B cell (primary cell): ENCODE data around the gene MAPK10. TPM values are rescaled to one million over a fixed set of nuclear protein-coding genes. Genes with fewer than 3 reads are reported as not detected.

ENCODE experiments used
- ATAC-seq: fragments of 200-7000 bp; cut with Tn5 transposase; one replicate; pipeline ENCODE4 v1.10.0; 2021; ENCODE audit warnings: low read depth, mild to moderate bottlenecking, moderate number of reproducible peaks, moderate library complexity
- CTCF ChIA-PET: fragments of 350-600 bp; sonication (Branson Sonifier 250); formaldehyde crosslinking; loops from one replicate; lab custom pipeline; 2021; ENCODE audit warnings: antibody characterized with exemption, inconsistent platforms; lab: Charles Lee
- POLR2A ChIA-PET: fragments of 350-600 bp; sonication (Branson Sonifier 250); formaldehyde crosslinking; loops from one replicate; lab custom pipeline; 2021; ENCODE audit warnings: antibody characterized with exemption; lab: Charles Lee
- DNase-seq: peaks from one replicate; pipeline ENCODE4 v3.0.0; 2013
- H2AFZ ChIP-seq: 2 replicates; pipeline ENCODE4 v1.6.1; 2012; ENCODE audit warnings: mild to moderate bottlenecking, low read depth, low read length; ENCODE audit not compliant: insufficient read depth, poor library complexity, severe bottlenecking
- H3K27ac ChIP-seq, 2 donors: 1 replicate in 1 of 2; 2 replicates in 1 of 2; pipeline ENCODE4 v1.5.1; 2012 to 2013; ENCODE audit warnings: low read length in 2 of 2, mild to moderate bottlenecking in 2 of 2, moderate library complexity in 1 of 2
- H3K27me3 ChIP-seq, 4 experiments: fragments of 200-600 bp in 1 of 4; sonication (generic) in 1 of 4; replicated peaks in 1 of 4; 1 replicate in 2 of 4; 2 replicates in 2 of 4; pipeline versions ENCODE4 v1.6.1 to v1.7.0; 2013 to 2016; ENCODE audit warnings: low read length in 3 of 4, mild to moderate bottlenecking in 2 of 4, mixed read lengths in 1 of 4, moderate library complexity in 1 of 4; ENCODE audit not compliant: insufficient read depth in 4 of 4, control insufficient read depth in 3 of 4; ENCODE audit errors: control extremely low read depth in 1 of 4
- H3K36me3 ChIP-seq, 2 experiments: replicated peaks in 1 of 2; 1 replicate in 1 of 2; 2 replicates in 1 of 2; pipeline versions ENCODE4 v1.6.1 to v1.7.1; 2013; ENCODE audit warnings: low read length in 1 of 2; ENCODE audit not compliant: insufficient read depth in 2 of 2, control insufficient read depth in 1 of 2; ENCODE audit errors: control extremely low read depth in 1 of 2, extremely low read depth in 1 of 2
- H3K4me1 ChIP-seq, 2 donors: fragments of 200-600 bp in 1 of 2; sonication (generic) in 1 of 2; 1 replicate in 1 of 2; 2 replicates in 1 of 2; pipeline versions ENCODE4 v1.5.1 to v1.6.1; 2013 to 2017; ENCODE audit warnings: low read length in 2 of 2; ENCODE audit not compliant: control insufficient read depth in 2 of 2, insufficient read depth in 2 of 2
- H3K4me2 ChIP-seq: replicated peaks from 2 replicates; pipeline ENCODE3; 2012; ENCODE audit warnings: mild to moderate bottlenecking, low read depth, low read length; ENCODE audit not compliant: poor library complexity, severe bottlenecking
- H3K4me3 ChIP-seq, 5 experiments: fragments of 200-600 bp in 1 of 5; sonication (generic) in 1 of 5; 1 replicate in 3 of 5; 2 replicates in 2 of 5; pipeline versions ENCODE4 v1.5.1 to v1.7.0; 2011 to 2016; ENCODE audit warnings: low read length in 4 of 5, mild to moderate bottlenecking in 4 of 5, low read depth in 2 of 5, control low read depth in 1 of 5, moderate library complexity in 1 of 5; ENCODE audit not compliant: insufficient read depth in 1 of 5; ENCODE audit errors: control extremely low read depth in 1 of 5, extremely low read depth in 1 of 5
- H3K79me2 ChIP-seq: fragments of 200-600 bp; sonication (generic); one replicate; pipeline ENCODE4 v1.6.0; 2016; ENCODE audit warnings: low read length; ENCODE audit not compliant: control insufficient read depth, insufficient read depth
- H3K9ac ChIP-seq: fragments of 200-600 bp; sonication (generic); 2 replicates; pipeline ENCODE4 v1.6.1; 2017; ENCODE audit warnings: mild to moderate bottlenecking, low read length, moderate library complexity
- H3K9me3 ChIP-seq, 3 donors: one replicate each; pipeline versions ENCODE4 v1.6.1 to v1.7.1; 2013; ENCODE audit warnings: low read length in 2 of 3; ENCODE audit not compliant: control insufficient read depth in 2 of 3, insufficient read depth in 1 of 3; ENCODE audit errors: control extremely low read depth in 1 of 3
- H4K20me1 ChIP-seq: 2 replicates; pipeline ENCODE4 v1.6.0; 2012; ENCODE audit warnings: mild to moderate bottlenecking, low read length; ENCODE audit not compliant: insufficient read depth, control insufficient read depth, poor library complexity, severe bottlenecking
- H3K27ac Mint-ChIP-seq: one replicate; pipeline ENCODE4 v1.8.0; 2021; ENCODE audit warnings: mixed read lengths
- H3K27me3 Mint-ChIP-seq: one replicate; pipeline ENCODE4 v1.8.0; 2021; ENCODE audit warnings: mixed read lengths
- H3K4me1 Mint-ChIP-seq: one replicate; pipeline ENCODE4 v1.8.0; 2021; ENCODE audit warnings: mixed read lengths
- H3K4me3 Mint-ChIP-seq: one replicate; pipeline ENCODE4 v1.8.0; 2021; ENCODE audit warnings: mixed read lengths
- H3K9me3 Mint-ChIP-seq: one replicate; pipeline ENCODE4 v1.8.0; 2022; ENCODE audit warnings: mixed read lengths; ENCODE audit not compliant: insufficient read depth
- EZH2 ChIP-seq: IDR thresholded peaks from 2 replicates; pipeline ENCODE4 v1.6.1; 2012; ENCODE audit warnings: borderline replicate concordance, low read depth, mild to moderate bottlenecking, moderate library complexity, low read length; ENCODE audit not compliant: insufficient read depth, poor library complexity, severe bottlenecking
- whole genome bisulfite sequencing: methylation state at CpG from one replicate; pipeline ENCODE4 v1.1.5; 2013; ENCODE audit warnings: missing lambda C conversion rate; ENCODE audit not compliant: insufficient coverage; 5-methylcytosine and 5-hydroxymethylcytosine counted together
- intact Hi-C: fragments of 100-400 bp; cut with micrococcal nuclease; formaldehyde crosslinking; loops from one replicate; pipeline ENCODE4 v1.10.0; 2022
- polyA plus RNA-seq: library from polyadenylated mRNA; depleted of rRNA; stranded (reverse); fragments of >200 nt; gene quantifications from 2 replicates; pipeline ENCODE4 v1.2.3, GENCODE V29; 2012
- total RNA-seq, 2 donors: library from RNA; stranded (reverse); fragments of 120-200 nt in 1 of 2; gene quantifications; 1 replicate in 1 of 2; 2 replicates in 1 of 2; pipeline versions ENCODE4 v1.2.3 to v1.2.4, GENCODE V29; 2013 to 2022
- TF ChIP-seq, protein P1 (sequence below): fragments of 200-600 bp; IDR thresholded peaks from one replicate; pipeline ENCODE4 v1.8.0; 2022; ENCODE audit warnings: antibody characterized with exemption, mild to moderate bottlenecking

Gene MAPK10
- total and polyA plus RNA-seq, 2 donors (not counting 1 experiment from before 2014, with no cell fraction given) = 0.03 to 3.1 TPM

DNA sequence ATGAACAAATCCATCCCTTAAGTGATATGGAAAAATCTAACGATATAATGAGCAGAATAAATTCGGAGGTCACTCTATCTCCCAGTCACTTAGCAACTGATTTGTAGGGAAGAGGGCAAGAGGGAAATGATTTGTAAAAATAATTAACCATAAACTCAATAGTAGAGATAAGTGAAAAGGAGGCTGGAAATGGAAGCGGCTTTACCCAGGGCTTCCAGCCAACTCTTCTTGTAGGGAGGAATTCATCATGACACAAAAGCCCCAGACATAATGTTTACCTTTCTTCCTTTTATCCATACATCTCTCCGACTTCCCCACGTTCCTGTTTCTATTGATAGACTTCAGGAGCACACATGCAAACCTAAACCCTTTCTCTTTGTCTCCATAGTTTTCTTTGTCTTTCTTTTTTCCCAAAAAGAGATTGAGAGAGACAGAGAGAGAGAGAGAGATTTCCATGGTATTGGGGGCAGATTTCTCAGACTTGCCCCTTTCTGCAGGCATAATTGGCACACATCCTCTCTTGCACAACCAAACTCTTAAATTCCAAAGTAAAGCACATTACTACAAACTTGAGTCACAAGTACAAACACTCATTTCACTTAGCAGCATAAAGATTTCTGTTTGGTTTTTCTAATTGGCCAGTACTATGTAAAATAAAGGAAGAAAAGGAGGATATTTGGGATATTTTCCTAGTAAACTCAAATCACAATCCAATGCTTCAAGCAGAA is 140.9 kb downstream of the MAPK10 start:
- H3K9me3 Mint-ChIP-seq = no peaks in the 10 kb centered on the region
- Histone ChIP-seq H3K36me3 (no peaks in the 10 kb centered on the region), H2AFZ (no peak overlapping the region), H3K4me2 (no peak overlapping the region), H3K4me1 (no peaks in the 10 kb centered on the region), H3K4me3 (no peak overlapping the region), H3K9ac (no peak overlapping the region), H3K9me3 (peaks cover 0 to under 1% (median 0%) of the 10 kb centered on the region in 3 donors), H4K20me1 (no peaks in the 10 kb centered on the region), H3K27me3 (no peaks in the 10 kb centered on the region), H3K27ac (no peak overlapping the region), H3K79me2 (no peaks in the 10 kb centered on the region)
- no peak for TF ChIP-seq EZH2
- TF ChIP-seq, protein P1, sequence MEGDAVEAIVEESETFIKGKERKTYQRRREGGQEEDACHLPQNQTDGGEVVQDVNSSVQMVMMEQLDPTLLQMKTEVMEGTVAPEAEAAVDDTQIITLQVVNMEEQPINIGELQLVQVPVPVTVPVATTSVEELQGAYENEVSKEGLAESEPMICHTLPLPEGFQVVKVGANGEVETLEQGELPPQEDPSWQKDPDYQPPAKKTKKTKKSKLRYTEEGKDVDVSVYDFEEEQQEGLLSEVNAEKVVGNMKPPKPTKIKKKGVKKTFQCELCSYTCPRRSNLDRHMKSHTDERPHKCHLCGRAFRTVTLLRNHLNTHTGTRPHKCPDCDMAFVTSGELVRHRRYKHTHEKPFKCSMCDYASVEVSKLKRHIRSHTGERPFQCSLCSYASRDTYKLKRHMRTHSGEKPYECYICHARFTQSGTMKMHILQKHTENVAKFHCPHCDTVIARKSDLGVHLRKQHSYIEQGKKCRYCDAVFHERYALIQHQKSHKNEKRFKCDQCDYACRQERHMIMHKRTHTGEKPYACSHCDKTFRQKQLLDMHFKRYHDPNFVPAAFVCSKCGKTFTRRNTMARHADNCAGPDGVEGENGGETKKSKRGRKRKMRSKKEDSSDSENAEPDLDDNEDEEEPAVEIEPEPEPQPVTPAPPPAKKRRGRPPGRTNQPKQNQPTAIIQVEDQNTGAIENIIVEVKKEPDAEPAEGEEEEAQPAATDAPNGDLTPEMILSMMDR = no peak
- H3K4me1 Mint-ChIP-seq = no peaks in the 10 kb centered on the region
- no CpG with 5 or more reads among the region's 5 CpGs for WGBS
- no peak overlapping the region for H3K4me3 Mint-ChIP-seq
- ATAC-seq (no peak), DNase-seq (no peak)
- no peak overlapping the region for H3K27ac Mint-ChIP-seq
- POLR2A ChIA-PET = no interaction called here
- intact Hi-C loops = no loop called here
- CTCF ChIA-PET = no interaction called here
- H3K27me3 Mint-ChIP-seq = no peaks in the 10 kb centered on the region

DNA sequence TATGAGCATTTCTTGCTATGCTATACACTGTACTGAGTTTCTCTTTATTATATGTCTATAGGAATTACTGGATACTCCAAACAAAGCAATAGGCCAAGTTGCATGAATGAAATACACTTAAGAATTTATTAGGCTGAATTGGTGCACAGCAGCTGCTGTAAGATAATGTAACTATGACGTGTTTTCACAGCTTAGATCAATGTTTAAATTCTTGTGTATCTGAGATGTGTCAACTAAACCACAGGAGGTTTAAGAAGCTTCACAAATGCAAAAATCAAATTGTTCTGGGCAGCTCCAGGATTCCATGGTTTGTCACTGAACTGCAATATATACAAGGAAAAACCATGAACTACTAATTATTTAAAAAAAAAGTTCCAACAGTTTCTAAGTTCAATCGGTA is 156.7 kb downstream of the MAPK10 start:
- Histone ChIP-seq H4K20me1 (no peaks in the 10 kb centered on the region), H3K4me3 (no peak overlapping the region), H3K36me3 (no peaks in the 10 kb centered on the region), H3K4me1 (no peaks in the 10 kb centered on the region), H3K9ac (no peak overlapping the region), H3K27me3 (no peaks in the 10 kb centered on the region), H3K27ac (no peak overlapping the region), H3K9me3 (no peaks in the 10 kb centered on the region), H3K79me2 (no peaks in the 10 kb centered on the region), H2AFZ (no peak overlapping the region), H3K4me2 (no peak overlapping the region)
- no peaks in the 10 kb centered on the region for H3K4me1 Mint-ChIP-seq
- no peaks in the 10 kb centered on the region for H3K27me3 Mint-ChIP-seq
- no peak for DNase-seq
- no peak for TF ChIP-seq EZH2
- TF ChIP-seq, protein P1 = no peak
- intact Hi-C loops = no loop called here
- no peak overlapping the region for H3K4me3 Mint-ChIP-seq
- ChIA-PET CTCF (no interaction called here), POLR2A (no interaction called here)
- no peak for ATAC-seq
- H3K9me3 Mint-ChIP-seq = no peaks in the 10 kb centered on the region
- H3K27ac Mint-ChIP-seq = no peak overlapping the region
- 80% methylated on average over 1 of the region's 2 CpGs for whole genome bisulfite sequencing
